GM12878 (cell line): ENCODE data around the gene MRRF. TPM values are rescaled to one million over a fixed set of nuclear protein-coding genes. Genes with fewer than 3 reads are reported as not detected.

Source experiments
- ATAC-seq: fragments of 200-7000 bp; cut with Tn5 transposase; 3 replicates; pipeline ENCODE4 v1.9.1; 2020; ENCODE audit warnings: mild to moderate bottlenecking, moderate library complexity
- BruUV-seq: library from RNA; stranded (reverse); fragments of 400-500 nt; replicated peaks from 2 replicates; lab custom pipeline; 2021; lab: Mats Ljungman, UMichigan
- CTCF ChIA-PET: fragments of 300-600 bp; sonication (Branson Sonifier 250); formaldehyde crosslinking; extraction: SDS; loops from one replicate; lab custom pipeline; 2021; ENCODE audit warnings: inconsistent platforms; lab: Yijun Ruan, JAX
- POLR2A ChIA-PET: fragments of 350-600 bp; formaldehyde crosslinking; extraction: SDS; loops from one replicate; lab custom pipeline; 2021; ENCODE audit warnings: inconsistent platforms; lab: Charles Lee
- RAD21 ChIA-PET: fragments of 300-600 bp; sonication (Branson Sonifier 250); formaldehyde crosslinking; loops from one replicate; lab custom pipeline; 2023; ENCODE audit warnings: antibody characterized with exemption; ENCODE audit not compliant: unreplicated experiment; lab: Charles Lee
- SMC1A ChIA-PET: fragments of 300-600 bp; sonication (Branson Sonifier 250); formaldehyde crosslinking; loops from one replicate; lab custom pipeline; 2023; ENCODE audit not compliant: unreplicated experiment, uncharacterized antibody; lab: Charles Lee
- DNase-seq: peaks from one replicate; pipeline ENCODE4 v3.0.0-alpha.2; 2011; ENCODE audit warnings: low read depth, low spot score
- FAIRE-seq: peaks from 3 replicates; lab custom pipeline; 2011; peaks lifted over from hg19 to GRCh38; lab: Jason Lieb, UNC
- H2AFZ ChIP-seq: 2 replicates; pipeline ENCODE4 v1.6.0; 2011; ENCODE audit warnings: low read depth, low read length, control low read depth; ENCODE audit not compliant: control insufficient read depth
- H3K27ac ChIP-seq: 2 replicates; pipeline ENCODE4 v1.5.1; 2011; ENCODE audit warnings: control low read depth; ENCODE audit not compliant: control insufficient read depth, insufficient read depth
- H3K27me3 ChIP-seq, 2 experiments: replicated peaks in 1 of 2; 2 replicates each; pipeline versions ENCODE4 v1.6.0 to v1.6.1; 2011; ENCODE audit warnings: low read length in 1 of 2; ENCODE audit not compliant: control insufficient read depth in 2 of 2, insufficient read depth in 2 of 2
- H3K36me3 ChIP-seq, 2 experiments: 2 replicates each; pipeline ENCODE4 v1.5.1; 2011; ENCODE audit warnings: low read length in 1 of 2; ENCODE audit not compliant: control insufficient read depth in 2 of 2, insufficient read depth in 2 of 2
- H3K4me1 ChIP-seq: 2 replicates; pipeline ENCODE4 v1.6.1; 2011; ENCODE audit warnings: mild to moderate bottlenecking, low read length, moderate library complexity, mixed read lengths; ENCODE audit not compliant: control insufficient read depth, insufficient read depth
- H3K4me2 ChIP-seq: 2 replicates; pipeline ENCODE4 v1.6.0; 2011; ENCODE audit warnings: control low read depth; ENCODE audit not compliant: control insufficient read depth, insufficient read depth
- H3K4me3 ChIP-seq: fragments of 200-600 bp; sonication (generic); 2 replicates; pipeline ENCODE4 v1.5.1; 2016
- H3K79me2 ChIP-seq: 2 replicates; pipeline ENCODE4 v1.6.0; 2011; ENCODE audit warnings: low read length; ENCODE audit not compliant: control insufficient read depth, insufficient read depth
- H3K9ac ChIP-seq: 2 replicates; pipeline ENCODE4 v1.8.0; 2011; ENCODE audit warnings: low read length, control low read depth, mixed read lengths; ENCODE audit not compliant: control insufficient read depth, insufficient read depth
- H3K9me3 ChIP-seq: replicated peaks from 3 replicates; pipeline ENCODE4 v1.5.1; 2011; ENCODE audit warnings: mild to moderate bottlenecking, low read length; ENCODE audit not compliant: control insufficient read depth, insufficient read depth
- H4K20me1 ChIP-seq: 2 replicates; pipeline ENCODE4 v1.6.0; 2011; ENCODE audit not compliant: control insufficient read depth, insufficient read depth
- CBX5 ChIP-seq: sonication (generic); IDR thresholded peaks from 2 replicates; pipeline ENCODE4 v1.6.1; 2016; ENCODE audit warnings: low read depth, moderate library complexity, mild to moderate bottlenecking, inconsistent platforms
- EED ChIP-seq: sonication (generic); IDR thresholded peaks from 2 replicates; pipeline ENCODE4 v1.6.1; 2016; ENCODE audit warnings: antibody characterized with exemption, low read depth
- EP300 ChIP-seq, 2 experiments: fragments of 150-350 bp in 1 of 2; IDR thresholded peaks; 2 replicates each; pipeline ENCODE4 v1.6.1; 2011 to 2012; ENCODE audit warnings: low read depth in 2 of 2, low read length in 2 of 2, borderline replicate concordance in 1 of 2, improper control_type of control experiment in 1 of 2, inconsistent platforms in 1 of 2; ENCODE audit not compliant: control insufficient read depth in 1 of 2
- ESRRA ChIP-seq: IDR thresholded peaks from 2 replicates; pipeline ENCODE4 v1.6.1; 2012; ENCODE audit warnings: mild to moderate bottlenecking, low read length, improper control_type of control experiment
- FOS ChIP-seq: IDR thresholded peaks from 3 replicates; pipeline ENCODE4 v1.6.1; 2011; ENCODE audit warnings: borderline replicate concordance; ENCODE audit not compliant: insufficient read length; ENCODE audit errors: extremely low read depth
- HDAC6 ChIP-seq: fragments of 200-600 bp; sonication (generic); IDR thresholded peaks from one replicate; pipeline ENCODE4 v1.8.0; 2017; ENCODE audit warnings: antibody characterized with exemption; ENCODE audit not compliant: unreplicated experiment
- KDM1A ChIP-seq: fragments of 200-600 bp; sonication (generic); IDR thresholded peaks from 2 replicates; pipeline ENCODE4 v1.6.1; 2016; ENCODE audit warnings: borderline replicate concordance
- POLR2AphosphoS2 ChIP-seq: IDR thresholded peaks from 2 replicates; pipeline ENCODE4 v1.6.1; 2011; ENCODE audit warnings: low read depth, mild to moderate bottlenecking, low read length, improper control_type of control experiment, moderate library complexity
- RAD21 ChIP-seq: IDR thresholded peaks from 2 replicates; pipeline ENCODE4 v1.6.1; 2011; ENCODE audit warnings: mild to moderate bottlenecking, low read depth, low read length, moderate library complexity; ENCODE audit not compliant: insufficient read depth
- WGBS: methylation state at CpG from one replicate; pipeline ENCODE4 v1.1.6; 2016; ENCODE audit warnings: low lambda C conversion rate; ENCODE audit not compliant: insufficient replicate concordance, insufficient coverage; ENCODE audit errors: missing lambda C conversion rate; 5-methylcytosine and 5-hydroxymethylcytosine counted together
- in situ Hi-C: fragments of 300-500 bp; cut with MboI; formaldehyde crosslinking; loops from 9 replicates; pipeline ENCODE4 v1.14.3; 2018; ENCODE audit warnings: mixed read lengths
- intact Hi-C: fragments of 100-400 bp; cut with micrococcal nuclease; formaldehyde crosslinking; loops from one replicate; pipeline ENCODE4 v1.14.2; 2022; ENCODE audit not compliant: unreplicated experiment
- polyA plus RNA-seq, 11 experiments: library from polyadenylated mRNA; depleted of rRNA in 4 of 11; unstranded in 6 of 11; stranded (reverse) in 5 of 11; fragments of >200 nt; fragmentation: Nextera tagmentation in 4 of 11; fragmentation: Illumina TruSeq in 1 of 11; extraction: Ambion mirVana in 4 of 11; extraction: Trizol in 1 of 11; gene quantifications; 1 replicate in 1 of 11; 2 replicates in 10 of 11; pipeline versions ENCODE4 v1.2.1 to v1.2.3, GENCODE V29; 2011 to 2016; ENCODE audit warnings: inconsistent platforms in 2 of 11, missing spikeins in 2 of 11, low read depth in 1 of 11
- total RNA-seq, 4 experiments: library from RNA; depleted of rRNA in 3 of 4; stranded (reverse); fragments of >200 nt in 3 of 4; fragmentation: Illumina TruSeq in 1 of 4; extraction: Trizol in 1 of 4; gene quantifications; 2 replicates each; pipeline versions ENCODE4 v1.2.1 to v1.2.3, GENCODE V29; 2013 to 2021
- TF ChIP-seq, protein P1 (sequence below): fragments of 450-650 bp; IDR thresholded peaks from 2 replicates; pipeline ENCODE4 v1.6.1; 2014; ENCODE audit warnings: mild to moderate bottlenecking
- TF ChIP-seq, protein P2 (sequence below): fragments of 450-650 bp; IDR thresholded peaks from 2 replicates; pipeline ENCODE4 v1.6.1; 2017; ENCODE audit warnings: borderline replicate concordance
- TF ChIP-seq, protein P3 (sequence below): fragments of 450-650 bp; IDR thresholded peaks from 2 replicates; pipeline ENCODE4 v1.6.1; 2018; ENCODE audit warnings: borderline replicate concordance, mild to moderate bottlenecking; ENCODE audit not compliant: partially characterized antibody
- TF ChIP-seq, protein P4 (sequence below): fragments of 450-650 bp; IDR thresholded peaks from 2 replicates; pipeline ENCODE4 v1.6.1; 2017; ENCODE audit warnings: mild to moderate bottlenecking, low read depth, inconsistent platforms; ENCODE audit not compliant: poor library complexity, severe bottlenecking

The MRRF gene
- total and polyA plus RNA-seq, 10 of the 15 experiments (the other 5 are each of a cell fraction or from before 2014, with no cell fraction given): 64.8 to 112 (median 76.4) TPM

DNA sequence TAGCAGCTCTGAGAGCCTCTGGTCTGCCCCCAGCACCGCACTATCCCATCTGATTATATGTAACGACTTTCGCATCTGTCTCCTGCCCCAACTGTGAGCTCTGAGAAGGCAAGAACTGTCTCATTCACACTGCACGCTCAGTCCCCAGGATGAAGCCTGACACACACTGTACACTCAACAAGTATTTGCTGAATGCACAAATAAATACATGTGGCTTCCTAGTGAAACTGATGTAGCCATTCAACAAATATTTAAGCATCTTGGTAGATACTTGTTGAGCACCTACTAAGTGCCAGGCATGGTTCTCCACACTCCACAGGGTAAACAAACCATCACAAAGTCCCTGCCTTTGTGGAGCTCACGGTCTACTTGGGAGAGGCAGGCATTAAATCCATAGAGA lies 71.5 kb downstream of the MRRF start (continued):
- TF ChIP-seq ESRRA (no peak), EED (no peak)

DNA sequence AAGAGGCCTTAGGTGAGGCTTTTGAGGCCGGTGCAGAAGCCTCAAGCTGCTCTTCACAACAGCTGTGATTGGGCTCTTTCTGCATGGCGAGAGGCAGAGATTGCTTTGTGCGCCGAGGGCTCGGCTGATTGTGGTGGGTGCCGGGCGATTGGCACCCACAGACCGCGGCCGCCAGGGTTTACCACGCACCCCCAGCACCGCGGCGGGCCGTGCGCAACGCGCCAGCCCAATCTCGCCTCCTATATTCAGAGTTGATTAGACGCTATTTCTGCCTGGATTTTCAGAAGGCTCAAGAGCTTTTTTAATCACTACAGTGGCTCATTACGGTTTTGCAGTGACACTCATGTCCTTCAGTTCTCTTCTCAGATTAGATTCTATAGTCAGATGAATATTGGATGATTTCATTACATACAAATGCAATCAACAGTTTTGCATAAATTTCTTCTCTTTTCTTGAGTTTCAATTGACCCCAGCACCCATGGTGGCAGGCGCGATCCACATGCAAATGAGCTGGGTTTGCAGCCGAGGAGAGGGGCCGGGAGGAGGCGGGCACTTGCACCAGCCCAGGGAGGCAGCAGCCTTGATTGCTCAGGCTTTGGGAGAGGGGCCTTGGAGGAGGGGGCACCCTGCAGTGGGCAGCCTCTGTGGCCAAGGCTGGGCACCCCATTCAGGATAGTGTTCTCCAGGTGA lies 72.3 kb downstream of the MRRF start:
- DNase-seq (no peak), FAIRE-seq (no peak), ATAC-seq (peak; percentile 63)
- Histone ChIP-seq H3K79me2 (no peaks in the 10 kb centered on the region), H3K4me1 (no peaks in the 10 kb centered on the region), H3K27ac (no peak overlapping the region), H3K36me3 (no peaks in the 10 kb centered on the region), H3K9me3 (no peaks in the 10 kb centered on the region), H3K27me3 (no peaks in the 10 kb centered on the region; a peak in 2 of 4 replicates), H3K4me3 (no peak overlapping the region), H3K4me2 (0 out of 2 replicates have a peak overlapping the region, but pooled peaks have one; percentile 22), H3K9ac (no peak overlapping the region), H4K20me1 (no peaks in the 10 kb centered on the region), H2AFZ (no peak overlapping the region)
- ChIA-PET CTCF (interaction anchor here (2.1 kb wide), 1 partner anchor 212 kb away, joined by 6 read pairs; no protein-coding TSS in a partner anchor), SMC1A (interaction anchor here (1.0 to 1.4 kb wide), 2 partner anchors 10 to 66 kb away, joined by 3 read pairs; no protein-coding TSS in a partner anchor), RAD21 (no interaction called here), POLR2A (no interaction called here)
- BruUV-seq: no TSS peak
- in situ Hi-C loops: no loop called here
- intact Hi-C loops: no loop called here
- 34% methylated on average over 24 of the region's 26 CpGs for WGBS
- TF ChIP-seq, protein P1, sequence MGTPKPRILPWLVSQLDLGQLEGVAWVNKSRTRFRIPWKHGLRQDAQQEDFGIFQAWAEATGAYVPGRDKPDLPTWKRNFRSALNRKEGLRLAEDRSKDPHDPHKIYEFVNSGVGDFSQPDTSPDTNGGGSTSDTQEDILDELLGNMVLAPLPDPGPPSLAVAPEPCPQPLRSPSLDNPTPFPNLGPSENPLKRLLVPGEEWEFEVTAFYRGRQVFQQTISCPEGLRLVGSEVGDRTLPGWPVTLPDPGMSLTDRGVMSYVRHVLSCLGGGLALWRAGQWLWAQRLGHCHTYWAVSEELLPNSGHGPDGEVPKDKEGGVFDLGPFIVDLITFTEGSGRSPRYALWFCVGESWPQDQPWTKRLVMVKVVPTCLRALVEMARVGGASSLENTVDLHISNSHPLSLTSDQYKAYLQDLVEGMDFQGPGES: no peak
- TF ChIP-seq CBX5 (no peak), HDAC6 (no peak), RAD21 (no peak), EP300 (IDR thresholded peaks at IDR 0.05; ENCODE audit: borderline replicate concordance in 1 of 2, control insufficient read depth in 1 of 2, low read depth in 2 of 2, low read length in 2 of 2) (no peak), POLR2AphosphoS2 (no peak), FOS (no peak), KDM1A (no peak)
- TF ChIP-seq, protein P2, sequence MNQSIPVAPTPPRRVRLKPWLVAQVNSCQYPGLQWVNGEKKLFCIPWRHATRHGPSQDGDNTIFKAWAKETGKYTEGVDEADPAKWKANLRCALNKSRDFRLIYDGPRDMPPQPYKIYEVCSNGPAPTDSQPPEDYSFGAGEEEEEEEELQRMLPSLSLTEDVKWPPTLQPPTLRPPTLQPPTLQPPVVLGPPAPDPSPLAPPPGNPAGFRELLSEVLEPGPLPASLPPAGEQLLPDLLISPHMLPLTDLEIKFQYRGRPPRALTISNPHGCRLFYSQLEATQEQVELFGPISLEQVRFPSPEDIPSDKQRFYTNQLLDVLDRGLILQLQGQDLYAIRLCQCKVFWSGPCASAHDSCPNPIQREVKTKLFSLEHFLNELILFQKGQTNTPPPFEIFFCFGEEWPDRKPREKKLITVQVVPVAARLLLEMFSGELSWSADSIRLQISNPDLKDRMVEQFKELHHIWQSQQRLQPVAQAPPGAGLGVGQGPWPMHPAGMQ: no peak
- TF ChIP-seq, protein P3, sequence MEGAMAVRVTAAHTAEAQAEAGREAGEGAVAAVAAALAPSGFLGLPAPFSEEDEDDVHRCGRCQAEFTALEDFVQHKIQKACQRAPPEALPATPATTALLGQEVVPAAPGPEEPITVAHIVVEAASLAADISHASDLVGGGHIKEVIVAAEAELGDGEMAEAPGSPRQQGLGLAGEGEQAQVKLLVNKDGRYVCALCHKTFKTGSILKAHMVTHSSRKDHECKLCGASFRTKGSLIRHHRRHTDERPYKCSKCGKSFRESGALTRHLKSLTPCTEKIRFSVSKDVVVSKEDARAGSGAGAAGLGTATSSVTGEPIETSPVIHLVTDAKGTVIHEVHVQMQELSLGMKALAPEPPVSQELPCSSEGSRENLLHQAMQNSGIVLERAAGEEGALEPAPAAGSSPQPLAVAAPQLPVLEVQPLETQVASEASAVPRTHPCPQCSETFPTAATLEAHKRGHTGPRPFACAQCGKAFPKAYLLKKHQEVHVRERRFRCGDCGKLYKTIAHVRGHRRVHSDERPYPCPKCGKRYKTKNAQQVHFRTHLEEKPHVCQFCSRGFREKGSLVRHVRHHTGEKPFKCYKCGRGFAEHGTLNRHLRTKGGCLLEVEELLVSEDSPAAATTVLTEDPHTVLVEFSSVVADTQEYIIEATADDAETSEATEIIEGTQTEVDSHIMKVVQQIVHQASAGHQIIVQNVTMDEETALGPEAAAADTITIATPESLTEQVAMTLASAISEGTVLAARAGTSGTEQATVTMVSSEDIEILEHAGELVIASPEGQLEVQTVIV: no peak
- TF ChIP-seq, protein P4, sequence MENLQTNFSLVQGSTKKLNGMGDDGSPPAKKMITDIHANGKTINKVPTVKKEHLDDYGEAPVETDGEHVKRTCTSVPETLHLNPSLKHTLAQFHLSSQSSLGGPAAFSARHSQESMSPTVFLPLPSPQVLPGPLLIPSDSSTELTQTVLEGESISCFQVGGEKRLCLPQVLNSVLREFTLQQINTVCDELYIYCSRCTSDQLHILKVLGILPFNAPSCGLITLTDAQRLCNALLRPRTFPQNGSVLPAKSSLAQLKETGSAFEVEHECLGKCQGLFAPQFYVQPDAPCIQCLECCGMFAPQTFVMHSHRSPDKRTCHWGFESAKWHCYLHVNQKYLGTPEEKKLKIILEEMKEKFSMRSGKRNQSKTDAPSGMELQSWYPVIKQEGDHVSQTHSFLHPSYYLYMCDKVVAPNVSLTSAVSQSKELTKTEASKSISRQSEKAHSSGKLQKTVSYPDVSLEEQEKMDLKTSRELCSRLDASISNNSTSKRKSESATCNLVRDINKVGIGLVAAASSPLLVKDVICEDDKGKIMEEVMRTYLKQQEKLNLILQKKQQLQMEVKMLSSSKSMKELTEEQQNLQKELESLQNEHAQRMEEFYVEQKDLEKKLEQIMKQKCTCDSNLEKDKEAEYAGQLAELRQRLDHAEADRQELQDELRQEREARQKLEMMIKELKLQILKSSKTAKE: no peak
